Measurements from ENCODE around the gene CIITA. TPM values are rescaled to one million over a fixed set of nuclear protein-coding genes. Genes with fewer than 3 reads are reported as not detected.

CIITA gene
- total and polyA plus RNA-seq, 10 of the 15 experiments (the other 5 are each of a cell fraction or from before 2014, with no cell fraction given) = 11.5 to 145 (median 49.7) TPM

- TF ChIP-seq PAX8 (IDR thresholded peaks at IDR 0.05) = no peak
Measured at GRCh38 chr16:10931977-10932632, 55.1 kb downstream of the CIITA start (continued).

GRCh38 chr16:10932959-10933710 is 56.1 kb downstream of the CIITA start:
- in situ Hi-C loops (cut with MboI) (no loop called here), intact Hi-C loops (cut with micrococcal nuclease; ENCODE audit: unreplicated experiment) (no loop called here)
- Histone ChIP-seq H3K9me3 (replicated peaks; ENCODE audit: control insufficient read depth, insufficient read depth, low read length) (no peaks in the 10 kb centered on the region), H3K36me3 (ENCODE audit: control insufficient read depth in 2 of 2, insufficient read depth in 2 of 2, low read length in 1 of 2) (peaks cover 0 to 2% of the 10 kb centered on the region in 2 experiments; a peak in 2 of 4 replicates), H3K27ac (ENCODE audit: control insufficient read depth, insufficient read depth) (no peak overlapping the region), H3K4me3 (no peak overlapping the region), H2AFZ (ENCODE audit: control insufficient read depth, low read depth, low read length) (no peak overlapping the region), H3K79me2 (ENCODE audit: control insufficient read depth, insufficient read depth, low read length) (peaks cover 20% of the 10 kb centered on the region), H3K4me1 (ENCODE audit: control insufficient read depth, insufficient read depth, low read length) (peaks cover 16% of the 10 kb centered on the region), H3K27me3 (replicated peaks in 1 of 2; ENCODE audit: control insufficient read depth in 2 of 2, insufficient read depth in 2 of 2, low read length in 1 of 2) (no peaks in the 10 kb centered on the region), H4K20me1 (ENCODE audit: control insufficient read depth, insufficient read depth) (no peaks in the 10 kb centered on the region; the same call in 1 of the 2 replicates), H3K4me2 (ENCODE audit: control insufficient read depth, insufficient read depth) (no peak overlapping the region), H3K9ac (ENCODE audit: control insufficient read depth, insufficient read depth, low read length) (no peak overlapping the region)
- ATAC-seq = no peak
- 0 out of 2 replicates have a peak, but pooled peaks have one; percentile 53 for TF ChIP-seq SMARCA5 (IDR thresholded peaks at IDR 0.05)
- no peak for TF ChIP-seq YY1 (IDR thresholded peaks at IDR 0.05; ENCODE audit: low read depth, low read length)
- TF ChIP-seq CREB1 (IDR thresholded peaks at IDR 0.05; ENCODE audit: low read depth) = no peak
- no peak for TF ChIP-seq SRF (IDR thresholded peaks at IDR 0.05; ENCODE audit: low read depth in 2 of 2, low read length in 2 of 2)
- TF ChIP-seq ZNF207 (IDR thresholded peaks at IDR 0.05; ENCODE audit: borderline replicate concordance) = no peak
- TF ChIP-seq CHD2 (IDR thresholded peaks at IDR 0.05; ENCODE audit: borderline replicate concordance, low read depth, low read length) = no peak
- TF ChIP-seq REST (IDR thresholded peaks at IDR 0.05; ENCODE audit: low read depth, low read length) = no peak
- TF ChIP-seq CEBPZ (IDR thresholded peaks at IDR 0.05; ENCODE audit: low read depth, low read length) = no peak
- no peak for TF ChIP-seq LARP7 (IDR thresholded peaks at IDR 0.05)
- TF ChIP-seq POLR2A (IDR thresholded peaks at IDR 0.05; ENCODE audit: low read depth, low read length) = peak; percentile 37
- TF ChIP-seq POLR2AphosphoS2 (IDR thresholded peaks at IDR 0.05; ENCODE audit: low read depth, low read length) = peak; percentile 3
- RAD21 ChIA-PET (ENCODE audit: unreplicated experiment) = interaction anchor here (1.0 to 1.3 kb wide), 4 partner anchors 14 to 195 kb away, joined by 3 to 6 read pairs (median 4); no protein-coding TSS in a partner anchor
- CTCF ChIA-PET = interaction anchor here (0.7 to 2.5 kb wide), 3 partner anchors 14 to 301 kb away, joined by 3 to 11 read pairs (median 8); no protein-coding TSS in a partner anchor
- SMC1A ChIA-PET (ENCODE audit: uncharacterized antibody, unreplicated experiment) = interaction anchor here (1.0 to 2.2 kb wide), 5 partner anchors 8 to 17 kb away, joined by 4 to 12 read pairs (median 4); partner anchors contain the start of gene DEXI
- POLR2A ChIA-PET = interaction anchor here (1.8 kb wide), 1 partner anchor 8 kb away, joined by 13 read pairs; the partner anchor contains the start of gene DEXI
- WGBS (ENCODE audit: insufficient coverage, insufficient replicate concordance, low lambda C conversion rate, missing lambda C conversion rate) = 84% methylated on average over 11 of the region's 11 CpGs
- BruUV-seq (replicated peaks) = no TSS peak
- no peak for DNase-seq (ENCODE audit: low read depth, low spot score)
- FAIRE-seq = no peak
